HepG2 (cell line): ENCODE measurements around the gene TAF12. TPM values are rescaled to one million over a fixed set of nuclear protein-coding genes. Genes with fewer than 3 reads are reported as not detected.

Experiments used
- ATAC-seq: fragments of 200-7000 bp; cut with Tn5 transposase; 3 replicates; pipeline ENCODE4 v1.9.1; 2020; ENCODE audit warnings: mild to moderate bottlenecking, moderate library complexity
- BruUV-seq: library from RNA; stranded (reverse); fragments of 400-500 nt; replicated peaks from 2 replicates; lab custom pipeline; 2021; lab: Mats Ljungman, UMichigan
- CTCF ChIA-PET: fragments of 300-600 bp; formaldehyde crosslinking; extraction: SDS; loops from one replicate; lab custom pipeline; 2021; ENCODE audit warnings: low total read pairs, inconsistent platforms, low intra/inter-chr PET ratio; lab: Yijun Ruan, JAX
- POLR2A ChIA-PET: fragments of 350-600 bp; sonication (Branson Sonifier 250); formaldehyde crosslinking; loops from one replicate; lab custom pipeline; 2020; ENCODE audit warnings: antibody characterized with exemption, inconsistent platforms; lab: Yijun Ruan, JAX
- DNase-seq: peaks from one replicate; pipeline ENCODE4 v3.0.0-alpha.2; 2015; ENCODE audit warnings: low spot score
- FAIRE-seq: peaks from 3 replicates; lab custom pipeline; 2011; peaks lifted over from hg19 to GRCh38; lab: Jason Lieb, UNC
- H2AFZ ChIP-seq: one replicate; pipeline ENCODE4 v1.6.1; 2011; ENCODE audit warnings: low read length, inconsistent platforms
- H3K27ac ChIP-seq: fragments of 300-600 bp; 3 replicates; pipeline ENCODE4 v1.8.0; 2011; ENCODE audit warnings: mixed run types, mild to moderate bottlenecking, mixed read lengths, low read length, inconsistent platforms; ENCODE audit not compliant: insufficient read depth; ENCODE audit errors: extremely low read length
- H3K27me3 ChIP-seq, 2 experiments: fragments of 200-600 bp in 1 of 2; 2 replicates in 1 of 2; 3 replicates in 1 of 2; pipeline versions ENCODE4 v1.6.0 to v1.8.0; 2011; ENCODE audit warnings: low read length in 2 of 2, mild to moderate bottlenecking in 2 of 2, moderate library complexity in 2 of 2, inconsistent platforms in 1 of 2; ENCODE audit not compliant: insufficient read depth in 2 of 2, control insufficient read depth in 1 of 2
- H3K36me3 ChIP-seq, 2 experiments: fragments of 200-600 bp in 1 of 2; replicated peaks in 1 of 2; 2 replicates in 1 of 2; 3 replicates in 1 of 2; pipeline versions ENCODE4 v1.5.1 to v1.8.0; 2011; ENCODE audit warnings: low read length in 2 of 2, inconsistent platforms in 1 of 2; ENCODE audit not compliant: insufficient read depth in 2 of 2, control insufficient read depth in 1 of 2
- H3K4me1 ChIP-seq: 2 replicates; pipeline ENCODE4 v1.5.1; 2012; ENCODE audit warnings: low read length, inconsistent platforms; ENCODE audit not compliant: insufficient read depth
- H3K4me2 ChIP-seq: 2 replicates; pipeline ENCODE4 v1.6.0; 2011; ENCODE audit warnings: low read depth, low read length, inconsistent platforms
- H3K4me3 ChIP-seq, 3 experiments: fragments of 200-600 bp in 1 of 3; sonication (generic), shearing (Covaris generic) in 1 of 3; replicated peaks in 1 of 3; 2 replicates each; pipeline ENCODE4 v1.5.1; 2011 to 2016; ENCODE audit warnings: low read length in 3 of 3, inconsistent platforms in 2 of 3, low read depth in 2 of 3, mild to moderate bottlenecking in 2 of 3, control low read depth in 1 of 3, mixed read lengths in 1 of 3; ENCODE audit not compliant: insufficient read depth in 1 of 3
- H3K79me2 ChIP-seq: one replicate; pipeline ENCODE4 v1.6.1; 2011; ENCODE audit warnings: low read length, inconsistent platforms; ENCODE audit not compliant: insufficient read depth
- H3K9ac ChIP-seq: 2 replicates; pipeline ENCODE4 v1.6.0; 2011; ENCODE audit warnings: mild to moderate bottlenecking, low read depth, low read length, inconsistent platforms; ENCODE audit not compliant: insufficient read depth
- H3K9me3 ChIP-seq: 2 replicates; pipeline ENCODE4 v1.5.1; 2012; ENCODE audit warnings: mild to moderate bottlenecking, low read length
- H4K20me1 ChIP-seq: 2 replicates; pipeline ENCODE4 v1.6.0; 2011; ENCODE audit warnings: inconsistent platforms, mild to moderate bottlenecking, low read length, moderate library complexity; ENCODE audit not compliant: insufficient read depth
- FOXA3 ChIP-seq: IDR thresholded peaks from 2 replicates; pipeline ENCODE4 v1.6.1; 2016; ENCODE audit warnings: missing genetic modification reagents, missing compliant biosample characterization
- KAT8 ChIP-seq: IDR thresholded peaks from 2 replicates; pipeline ENCODE4 v1.6.1; 2016; ENCODE audit warnings: missing genetic modification reagents, missing compliant biosample characterization
- MYNN ChIP-seq: sonication (generic); formaldehyde crosslinking; IDR thresholded peaks from 2 replicates; pipeline ENCODE4 v1.4.0; 2020; ENCODE audit warnings: mild to moderate bottlenecking, low read depth, missing genetic modification reagents
- NAIF1 ChIP-seq: sonication (generic); formaldehyde crosslinking; IDR thresholded peaks from 2 replicates; pipeline ENCODE4 v1.5.0; 2020; ENCODE audit warnings: mild to moderate bottlenecking, missing genetic modification reagents, borderline replicate concordance
- SOX13 ChIP-seq, 3 experiments: fragments of 450-650 bp in 1 of 3; sonication (generic) in 1 of 3; formaldehyde crosslinking in 1 of 3; IDR thresholded peaks in 2 of 3; conservative IDR thresholded peaks in 1 of 3; 2 replicates each; pipeline versions ENCODE4 v1.5.0 to v1.6.1; 2016 to 2020; ENCODE audit warnings: antibody characterized with exemption in 1 of 3, mild to moderate bottlenecking in 1 of 3, missing compliant biosample characterization in 1 of 3, missing genetic modification reagents in 1 of 3, moderate library complexity in 1 of 3
- ZNF773 ChIP-seq: sonication (generic); formaldehyde crosslinking; IDR thresholded peaks from 2 replicates; pipeline ENCODE4 v1.4.0; 2020; ENCODE audit warnings: missing genetic modification reagents, borderline replicate concordance
- ZNF878 ChIP-seq: sonication (generic); formaldehyde crosslinking; IDR thresholded peaks from 2 replicates; pipeline ENCODE4 v1.8.1; 2023; ENCODE audit warnings: mild to moderate bottlenecking, missing genetic modification reagents, moderate library complexity
- WGBS: methylation state at CpG from one replicate; pipeline ENCODE4 v1.1.6; 2017; ENCODE audit warnings: low lambda C conversion rate; 5-methylcytosine and 5-hydroxymethylcytosine counted together
- in situ Hi-C: cut with HindIII; loops from 2 replicates; pipeline ENCODE4 v1.10.0; 2017; ENCODE audit warnings: low pct_unique_long_range_greater_than_20kb; ENCODE audit not compliant: extremely low pct_ligation_motif_present
- intact Hi-C: fragments of 100-400 bp; cut with micrococcal nuclease; formaldehyde crosslinking; loops from one replicate; pipeline ENCODE4 v1.10.0; 2022; ENCODE audit not compliant: unreplicated experiment
- polyA plus RNA-seq, 8 experiments: library from polyadenylated mRNA; depleted of rRNA in 3 of 8; stranded (reverse) in 7 of 8; unstranded in 1 of 8; fragments of >200 nt; fragmentation: Illumina TruSeq in 4 of 8; extraction: Trizol in 4 of 8; gene quantifications; 2 replicates each; pipeline versions ENCODE4 v1.2.1 to v1.2.3, GENCODE V29; 2011 to 2016; ENCODE audit warnings: low read depth in 4 of 8, missing spikeins in 1 of 8, mixed read lengths in 1 of 8; ENCODE audit not compliant: insufficient read depth in 1 of 8
- total RNA-seq, 5 experiments: library from RNA; depleted of rRNA; stranded (reverse); fragments of >200 nt; fragmentation: Illumina TruSeq; extraction: Trizol; gene quantifications; 2 replicates each; pipeline ENCODE4 v1.2.3, GENCODE V29; 2016; ENCODE audit warnings: low read depth in 1 of 5
- TF ChIP-seq, protein P1 (sequence below): sonication (generic); formaldehyde crosslinking; IDR thresholded peaks from 2 replicates; pipeline ENCODE4 v1.5.1; 2020; ENCODE audit warnings: missing genetic modification reagents, mild to moderate bottlenecking, borderline replicate concordance

TAF12 gene
- total and polyA plus RNA-seq, 2 of the 13 experiments (the other 11 are each of a cell fraction or from before 2014, with no cell fraction given) = 16.3 to 17.1 TPM

GRCh38 chr1:28642056-28642846 lies 616 bp downstream of the TAF12 start:
- in situ Hi-C loops = loop anchor here (5.0 kb wide), 1 partner anchor 230 kb away; no protein-coding TSS in a partner anchor
- Histone ChIP-seq H3K4me2 (peak overlapping the region; percentile 71), H3K27ac (peak overlapping the region; percentile 87), H3K9me3 (no peaks in the 10 kb centered on the region), H3K36me3 (no peaks in the 10 kb centered on the region), H2AFZ (peak overlapping the region; percentile 81), H3K4me1 (peaks cover 48% of the 10 kb centered on the region), H4K20me1 (no peaks in the 10 kb centered on the region), H3K27me3 (no peaks in the 10 kb centered on the region; a peak in 1 of 5 replicates), H3K9ac (peak overlapping the region; percentile 97), H3K79me2 (peaks cover 13% of the 10 kb centered on the region), H3K4me3 (peak overlapping the region; percentile 90 to 99 (median 91))
- DNase-seq (no peak), FAIRE-seq (no peak), ATAC-seq (peak; percentile 37)
- ChIA-PET CTCF (no interaction called here), POLR2A (interaction anchor here (0.5 to 3.1 kb wide), 14 partner anchors 8 to 407 kb away, joined by 3 to 49 read pairs (median 4); partner anchors contain the start of genes GMEB1, PHACTR4, TRNAU1AP and YTHDF2)
- intact Hi-C loops = loop anchor here (5.0 to 10.0 kb wide), 3 partner anchors 115 to 543 kb away; partner anchors contain the start of gene SRSF4
- BruUV-seq = TSS peak; percentile 76
- under 1% methylated on average over 26 of the region's 26 CpGs for WGBS
- TF ChIP-seq KAT8 (CRISPR knock-in tag) (no peak), SOX13 (IDR thresholded peaks at IDR 0.05) (no peak), SOX13 (CRISPR knock-in tag; conservative IDR thresholded peaks at IDR 0.05 in 1 of 2, IDR thresholded peaks at IDR 0.05 in 1 of 2) (no peak), MYNN (peak; percentile 38; the same call in 1 of the 2 replicates), NAIF1 (CRISPR knock-in tag) (no peak), FOXA3 (no peak), ZNF773 (CRISPR knock-in tag) (peak; percentile 12; the same call in 1 of the 2 replicates), ZNF878 (CRISPR knock-in tag) (0 out of 2 replicates have a peak, but pooled peaks have one; percentile 1)
- TF ChIP-seq, protein P1, sequence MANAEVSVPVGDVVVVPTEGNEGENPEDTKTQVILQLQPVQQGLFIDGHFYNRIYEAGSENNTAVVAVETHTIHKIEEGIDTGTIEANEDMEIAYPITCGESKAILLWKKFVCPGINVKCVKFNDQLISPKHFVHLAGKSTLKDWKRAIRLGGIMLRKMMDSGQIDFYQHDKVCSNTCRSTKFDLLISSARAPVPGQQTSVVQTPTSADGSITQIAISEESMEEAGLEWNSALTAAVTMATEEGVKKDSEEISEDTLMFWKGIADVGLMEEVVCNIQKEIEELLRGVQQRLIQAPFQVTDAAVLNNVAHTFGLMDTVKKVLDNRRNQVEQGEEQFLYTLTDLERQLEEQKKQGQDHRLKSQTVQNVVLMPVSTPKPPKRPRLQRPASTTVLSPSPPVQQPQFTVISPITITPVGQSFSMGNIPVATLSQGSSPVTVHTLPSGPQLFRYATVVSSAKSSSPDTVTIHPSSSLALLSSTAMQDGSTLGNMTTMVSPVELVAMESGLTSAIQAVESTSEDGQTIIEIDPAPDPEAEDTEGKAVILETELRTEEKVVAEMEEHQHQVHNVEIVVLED (CRISPR knock-in tag) = no peak
